Mammary epithelial cell (primary cell): ENCODE measurements around the gene HLA-G.

ENCODE experiments used
- CTCF ChIP-seq, 2 donors: IDR thresholded peaks in 1 of 2; conservative IDR thresholded peaks in 1 of 2; 2 replicates each; pipeline ENCODE4 v1.5.1; 2011 to 2012; ENCODE audit warnings: inconsistent platforms in 2 of 2, low read length in 2 of 2, mild to moderate bottlenecking in 2 of 2, control low read depth in 1 of 2, low read depth in 1 of 2; ENCODE audit not compliant: insufficient read depth in 1 of 2; ENCODE audit errors: extremely low read depth in 1 of 2
- EZH2 ChIP-seq: IDR thresholded peaks from 2 replicates; pipeline ENCODE4 v1.6.1; 2012; ENCODE audit warnings: low read length, inconsistent platforms, borderline replicate concordance

GRCh38 chr6:29797135-29797534, 30.5 kb upstream of the HLA-G start:
- TF ChIP-seq CTCF (conservative IDR thresholded peaks at IDR 0.05 in 1 of 2, IDR thresholded peaks at IDR 0.05 in 1 of 2; ENCODE audit: extremely low read depth in 1 of 2, insufficient read depth in 1 of 2, low read depth in 1 of 2, low read length in 2 of 2) (no peak), EZH2 (no peak)
